ENCODE measurements around the gene GAMT. TPM values are rescaled to one million over a fixed set of nuclear protein-coding genes. Genes with fewer than 3 reads are reported as not detected.

The GAMT gene
- total and polyA plus RNA-seq, 2 of the 13 experiments (the other 11 are each of a cell fraction or from before 2014, with no cell fraction given): 115 to 124 TPM

DNA sequence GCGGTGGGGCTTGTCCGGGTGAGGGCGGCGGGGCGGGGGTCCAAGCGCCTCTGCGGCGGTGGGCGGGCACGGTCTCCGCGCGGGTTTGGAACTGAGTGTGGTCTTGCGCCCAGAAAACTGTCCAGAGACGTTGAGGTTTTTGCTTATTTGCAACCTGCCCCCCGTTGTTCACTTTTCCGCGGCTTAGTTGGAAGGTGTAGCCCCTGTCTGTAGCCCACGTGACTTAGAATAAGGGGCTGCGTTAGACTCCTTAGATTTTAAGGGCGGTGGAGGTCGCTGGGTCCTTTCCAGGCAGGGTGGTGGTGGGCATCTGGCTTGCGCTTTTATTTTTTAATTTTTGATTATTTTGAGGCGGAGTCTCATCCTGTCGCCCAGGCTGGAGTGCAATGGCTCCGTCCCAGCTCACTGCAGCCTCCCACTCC lies 37.6 kb upstream of the GAMT start:
- BruUV-seq (replicated peaks): no TSS peak
- Histone ChIP-seq H3K9ac (ENCODE audit: insufficient read depth, low read depth, low read length) (peak overlapping the region; percentile 99), H3K4me3 (replicated peaks in 1 of 3; ENCODE audit: insufficient read depth in 1 of 3, low read depth in 2 of 3, low read length in 3 of 3) (peak overlapping the region; percentile 86 to 89 (median 87)), H4K20me1 (ENCODE audit: insufficient read depth, low read length) (peaks cover 36% of the 10 kb centered on the region), H3K27ac (ENCODE audit: extremely low read length, insufficient read depth, low read length) (peak overlapping the region; percentile 82), H2AFZ (ENCODE audit: low read length) (no peak overlapping the region), H3K79me2 (ENCODE audit: insufficient read depth, low read length) (peaks cover 31% of the 10 kb centered on the region), H3K4me1 (ENCODE audit: insufficient read depth, low read length) (peaks cover 33% of the 10 kb centered on the region), H3K4me2 (ENCODE audit: low read depth, low read length) (peak overlapping the region; percentile 99), H3K36me3 (replicated peaks in 1 of 2; ENCODE audit: control insufficient read depth in 1 of 2, insufficient read depth in 2 of 2, low read length in 2 of 2) (peaks cover 16 to 40% of the 10 kb centered on the region in 2 experiments), H3K27me3 (ENCODE audit: control insufficient read depth in 1 of 2, insufficient read depth in 2 of 2, low read length in 2 of 2) (no peaks in the 10 kb centered on the region), H3K9me3 (ENCODE audit: low read length) (no peaks in the 10 kb centered on the region)
- TF ChIP-seq, protein P1, sequence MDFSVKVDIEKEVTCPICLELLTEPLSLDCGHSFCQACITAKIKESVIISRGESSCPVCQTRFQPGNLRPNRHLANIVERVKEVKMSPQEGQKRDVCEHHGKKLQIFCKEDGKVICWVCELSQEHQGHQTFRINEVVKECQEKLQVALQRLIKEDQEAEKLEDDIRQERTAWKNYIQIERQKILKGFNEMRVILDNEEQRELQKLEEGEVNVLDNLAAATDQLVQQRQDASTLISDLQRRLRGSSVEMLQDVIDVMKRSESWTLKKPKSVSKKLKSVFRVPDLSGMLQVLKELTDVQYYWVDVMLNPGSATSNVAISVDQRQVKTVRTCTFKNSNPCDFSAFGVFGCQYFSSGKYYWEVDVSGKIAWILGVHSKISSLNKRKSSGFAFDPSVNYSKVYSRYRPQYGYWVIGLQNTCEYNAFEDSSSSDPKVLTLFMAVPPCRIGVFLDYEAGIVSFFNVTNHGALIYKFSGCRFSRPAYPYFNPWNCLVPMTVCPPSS (IDR thresholded peaks at IDR 0.05): no peak
- TF ChIP-seq MTF2 (CRISPR knock-in tag; IDR thresholded peaks at IDR 0.05; ENCODE audit: borderline replicate concordance): 0 out of 2 replicates have a peak, but pooled peaks have one; percentile 67
- TF ChIP-seq, protein P2, sequence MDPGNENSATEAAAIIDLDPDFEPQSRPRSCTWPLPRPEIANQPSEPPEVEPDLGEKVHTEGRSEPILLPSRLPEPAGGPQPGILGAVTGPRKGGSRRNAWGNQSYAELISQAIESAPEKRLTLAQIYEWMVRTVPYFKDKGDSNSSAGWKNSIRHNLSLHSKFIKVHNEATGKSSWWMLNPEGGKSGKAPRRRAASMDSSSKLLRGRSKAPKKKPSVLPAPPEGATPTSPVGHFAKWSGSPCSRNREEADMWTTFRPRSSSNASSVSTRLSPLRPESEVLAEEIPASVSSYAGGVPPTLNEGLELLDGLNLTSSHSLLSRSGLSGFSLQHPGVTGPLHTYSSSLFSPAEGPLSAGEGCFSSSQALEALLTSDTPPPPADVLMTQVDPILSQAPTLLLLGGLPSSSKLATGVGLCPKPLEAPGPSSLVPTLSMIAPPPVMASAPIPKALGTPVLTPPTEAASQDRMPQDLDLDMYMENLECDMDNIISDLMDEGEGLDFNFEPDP (CRISPR knock-in tag; conservative IDR thresholded peaks at IDR 0.05): 0 out of 2 replicates have a peak, but pooled peaks have one; percentile 51
- TF ChIP-seq RAD51 (IDR thresholded peaks at IDR 0.05; ENCODE audit: borderline replicate concordance): peak; percentile 40; the same call in 1 of the 2 replicates
- TF ChIP-seq SYNCRIP (IDR thresholded peaks at IDR 0.05; ENCODE audit: insufficient read depth, low read depth, low read length): no peak
- DNase-seq (ENCODE audit: low spot score) (no peak), FAIRE-seq (no peak), ATAC-seq (peak; percentile 4; the same call in 2 of the 3 replicates)
- intact Hi-C loops (cut with micrococcal nuclease; ENCODE audit: unreplicated experiment): no loop called here
- in situ Hi-C loops (cut with HindIII; ENCODE audit: extremely low pct_ligation_motif_present, low pct_unique_long_range_greater_than_20kb): no loop called here
- ChIA-PET CTCF (ENCODE audit: low intra/inter-chr PET ratio, low total read pairs) (no interaction called here), POLR2A (interaction anchor here (1.1 to 1.2 kb wide), 2 partner anchors 17 to 170 kb away, joined by 4 read pairs; partner anchors contain the start of gene CIRBP)
- 0% methylated on average over 7 of the region's 26 CpGs for WGBS (ENCODE audit: low lambda C conversion rate)

All from HepG2 (cell line).